Measurements from ENCODE around the gene IL7R. TPM values are rescaled to one million over a fixed set of nuclear protein-coding genes. Genes with fewer than 3 reads are reported as not detected.

The IL7R gene
- total RNA-seq, 4 donors from 2014 or later: 1.3 to 5.4 (median 3.8) TPM

DNA sequence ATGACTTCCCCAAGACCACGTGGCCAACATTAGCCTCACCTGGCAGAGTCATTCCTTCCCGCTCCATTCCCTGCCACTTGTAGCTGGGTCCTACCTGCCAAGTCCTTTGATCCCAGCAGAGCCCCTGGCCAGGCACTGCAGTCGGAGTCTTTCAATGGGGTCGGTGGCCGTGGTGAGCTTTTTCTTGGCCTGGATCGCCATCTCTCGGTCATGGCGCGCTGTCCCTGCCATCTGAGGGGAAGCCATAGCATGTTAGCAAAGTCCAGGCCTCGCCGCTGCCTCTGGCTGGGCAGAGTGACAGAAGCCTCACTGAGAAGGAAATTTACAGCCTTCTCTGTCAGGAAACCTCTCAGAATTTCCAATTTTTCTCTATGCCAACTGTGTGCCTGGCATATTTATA lies 64.2 kb downstream of the IL7R start:
- peaks cover 0 to 3% of the 10 kb centered on the region in 2 donors for H3K4me1 ChIP-seq
- H3K9me3 ChIP-seq: no peaks in the 10 kb centered on the region
- no peaks in the 10 kb centered on the region for H3K36me3 ChIP-seq
- no peak overlapping the region for H3K4me3 ChIP-seq
- no peaks in the 10 kb centered on the region for H3K27me3 ChIP-seq
- TF ChIP-seq POLR2A (IDR thresholded peaks at IDR 0.05): no peak
- TF ChIP-seq, protein P1, sequence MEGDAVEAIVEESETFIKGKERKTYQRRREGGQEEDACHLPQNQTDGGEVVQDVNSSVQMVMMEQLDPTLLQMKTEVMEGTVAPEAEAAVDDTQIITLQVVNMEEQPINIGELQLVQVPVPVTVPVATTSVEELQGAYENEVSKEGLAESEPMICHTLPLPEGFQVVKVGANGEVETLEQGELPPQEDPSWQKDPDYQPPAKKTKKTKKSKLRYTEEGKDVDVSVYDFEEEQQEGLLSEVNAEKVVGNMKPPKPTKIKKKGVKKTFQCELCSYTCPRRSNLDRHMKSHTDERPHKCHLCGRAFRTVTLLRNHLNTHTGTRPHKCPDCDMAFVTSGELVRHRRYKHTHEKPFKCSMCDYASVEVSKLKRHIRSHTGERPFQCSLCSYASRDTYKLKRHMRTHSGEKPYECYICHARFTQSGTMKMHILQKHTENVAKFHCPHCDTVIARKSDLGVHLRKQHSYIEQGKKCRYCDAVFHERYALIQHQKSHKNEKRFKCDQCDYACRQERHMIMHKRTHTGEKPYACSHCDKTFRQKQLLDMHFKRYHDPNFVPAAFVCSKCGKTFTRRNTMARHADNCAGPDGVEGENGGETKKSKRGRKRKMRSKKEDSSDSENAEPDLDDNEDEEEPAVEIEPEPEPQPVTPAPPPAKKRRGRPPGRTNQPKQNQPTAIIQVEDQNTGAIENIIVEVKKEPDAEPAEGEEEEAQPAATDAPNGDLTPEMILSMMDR (IDR thresholded peaks at IDR 0.05): no peak
- intact Hi-C loops (cut with DNase I; ENCODE audit: low total_unique reads): no loop called here
- no peak for DNase-seq
- H3K27ac ChIP-seq: no peak overlapping the region

DNA sequence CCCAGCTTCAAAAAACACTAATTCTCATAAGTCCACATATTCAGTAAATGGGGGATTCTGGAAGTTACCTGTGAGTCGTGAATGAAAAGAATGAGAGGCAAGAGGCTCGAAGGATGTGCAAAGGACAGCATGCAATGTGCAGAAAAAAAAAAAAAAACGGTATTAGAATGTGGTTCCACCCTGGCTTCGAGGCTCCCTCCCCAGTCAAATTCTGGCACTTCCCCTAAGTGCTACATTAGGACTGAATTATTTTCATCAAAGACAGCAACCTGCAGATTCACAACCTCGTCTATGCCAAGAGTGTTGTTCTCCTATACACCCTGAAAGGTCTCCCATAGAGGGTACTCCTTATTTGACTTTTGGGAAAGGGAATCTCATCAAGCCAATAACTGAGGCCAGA lies 65.2 kb downstream of the IL7R start:
- Histone ChIP-seq H3K27ac (no peak overlapping the region), H3K4me1 (peaks cover 0 to 3% of the 10 kb centered on the region in 2 donors), H3K36me3 (no peaks in the 10 kb centered on the region), H3K27me3 (no peaks in the 10 kb centered on the region), H3K4me3 (no peak overlapping the region), H3K9me3 (no peaks in the 10 kb centered on the region)
- no peak for TF ChIP-seq POLR2A (IDR thresholded peaks at IDR 0.05)
- TF ChIP-seq, protein P1 (IDR thresholded peaks at IDR 0.05): no peak
- DNase-seq: no peak
- intact Hi-C loops (cut with DNase I; ENCODE audit: low total_unique reads): no loop called here

DNA sequence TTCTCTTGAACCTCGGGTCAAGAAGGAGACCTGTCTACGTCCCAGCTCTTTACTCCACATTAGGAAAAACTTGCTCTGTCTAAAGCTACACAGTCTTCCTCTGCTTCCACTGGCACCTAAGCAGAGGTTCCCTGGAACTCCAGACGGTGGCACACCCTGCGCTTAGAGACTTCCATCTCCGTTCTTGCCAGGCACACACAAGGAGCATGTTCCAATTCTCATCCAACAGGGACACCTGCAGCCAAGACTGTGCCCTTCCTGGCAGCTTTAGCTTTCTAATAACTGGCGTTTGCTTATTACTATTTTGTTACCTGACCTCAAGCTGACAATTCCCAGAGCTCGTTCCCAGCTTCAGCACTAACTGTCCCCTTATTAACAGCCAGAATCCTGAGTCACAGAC lies 65.8 kb downstream of the IL7R start:
- H3K9me3 ChIP-seq: no peaks in the 10 kb centered on the region
- no peak overlapping the region for H3K27ac ChIP-seq
- peaks cover 0 to 3% of the 10 kb centered on the region in 2 donors for H3K4me1 ChIP-seq
- H3K27me3 ChIP-seq: no peaks in the 10 kb centered on the region
- no peak for TF ChIP-seq POLR2A (IDR thresholded peaks at IDR 0.05)
- TF ChIP-seq, protein P1 (IDR thresholded peaks at IDR 0.05): no peak
- H3K4me3 ChIP-seq: no peak overlapping the region
- intact Hi-C loops (cut with DNase I; ENCODE audit: low total_unique reads): no loop called here
- DNase-seq: no peak
- H3K36me3 ChIP-seq: no peaks in the 10 kb centered on the region

DNA sequence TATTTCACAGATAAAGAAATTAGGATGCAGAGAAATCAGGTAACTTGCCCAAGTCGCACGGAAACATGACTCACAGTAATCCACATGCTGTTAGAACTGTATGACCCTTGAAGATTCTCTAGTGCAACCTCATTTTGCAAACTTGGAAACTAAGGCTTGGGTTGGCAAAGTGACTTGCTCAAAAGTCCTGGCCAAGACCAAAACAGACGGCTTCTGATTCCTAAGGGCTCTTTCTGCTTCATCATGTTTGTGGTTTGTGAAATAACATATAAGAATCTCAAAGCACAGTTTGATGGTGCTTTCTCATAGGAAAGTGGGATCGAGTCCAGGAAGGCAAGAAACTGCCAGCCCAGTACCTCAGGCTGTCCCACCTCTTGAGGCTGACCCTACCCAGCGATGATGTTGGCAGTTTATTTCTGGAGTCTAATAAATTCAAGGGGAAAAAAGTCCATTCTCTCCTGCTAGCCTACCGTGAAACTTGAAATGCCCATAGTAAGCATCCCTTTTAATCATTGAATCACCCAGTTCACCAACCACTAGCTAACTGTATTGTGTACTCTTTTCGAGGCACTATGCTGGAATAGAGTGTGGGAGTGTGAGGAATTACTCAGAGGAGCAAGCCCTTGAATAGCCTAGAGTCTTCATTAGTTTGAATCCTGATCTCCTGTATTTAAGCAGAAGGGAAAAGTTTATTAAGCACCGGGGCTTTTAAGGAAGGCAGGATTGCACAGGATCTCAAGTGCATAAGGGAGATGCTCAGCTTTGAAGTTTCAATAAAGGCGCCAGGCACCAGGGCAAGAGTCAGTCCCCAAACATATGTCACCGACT lies 67.6 kb downstream of the IL7R start:
- Histone ChIP-seq H3K27me3 (no peaks in the 10 kb centered on the region), H3K4me1 (peaks cover 0 to 3% of the 10 kb centered on the region in 2 donors), H3K36me3 (no peaks in the 10 kb centered on the region), H3K9me3 (no peaks in the 10 kb centered on the region), H3K4me3 (peak overlapping the region in 1 of 2 donors; percentile 15), H3K27ac (no peak overlapping the region)
- intact Hi-C loops (cut with DNase I; ENCODE audit: low total_unique reads): no loop called here
- TF ChIP-seq POLR2A (IDR thresholded peaks at IDR 0.05): no peak
- TF ChIP-seq, protein P1 (IDR thresholded peaks at IDR 0.05): no peak
- DNase-seq: no peak

DNA sequence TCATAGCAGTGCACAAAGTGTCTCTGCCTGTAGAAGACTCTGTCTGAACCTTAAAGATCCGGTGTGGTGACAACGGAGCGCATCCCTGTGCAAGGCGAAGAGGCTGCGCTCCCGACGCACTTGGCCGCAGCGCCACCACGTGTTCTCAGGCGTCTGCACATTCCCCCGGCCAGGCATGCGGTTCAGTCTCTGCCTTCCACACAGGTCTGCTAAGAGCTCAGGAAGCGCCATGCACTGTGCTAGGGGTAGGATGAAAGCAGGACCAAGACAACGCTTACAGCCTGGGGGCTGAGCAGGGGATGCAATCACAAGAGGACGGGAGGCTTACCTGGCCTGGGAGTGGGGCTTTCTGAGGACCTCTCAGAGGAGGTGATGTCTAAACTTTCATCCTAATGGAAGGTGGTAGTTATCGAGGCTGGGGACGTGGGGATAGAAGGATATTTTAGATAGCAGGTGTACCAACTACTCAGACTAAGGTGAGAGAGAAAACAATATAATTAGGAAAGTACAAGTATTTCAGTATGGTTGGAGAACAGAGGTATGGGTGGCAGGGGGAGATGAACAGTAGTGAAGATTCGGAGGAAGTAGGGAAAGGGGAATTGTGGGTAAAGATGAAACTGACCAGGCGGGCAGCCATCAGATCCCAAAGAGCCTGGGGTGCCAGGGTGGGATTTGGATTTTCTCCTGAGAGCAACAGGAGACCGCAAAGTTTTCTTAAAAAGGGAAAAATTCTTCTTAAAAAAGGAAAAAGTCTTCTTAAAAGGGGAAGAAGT lies 68.4 kb downstream of the IL7R start:
- peak; percentile 53 to 60 for DNase-seq
- no peaks in the 10 kb centered on the region for H3K9me3 ChIP-seq
- H3K36me3 ChIP-seq: no peaks in the 10 kb centered on the region
- H3K4me3 ChIP-seq: peak overlapping the region in 1 of 2 donors; percentile 15
- no peak overlapping the region for H3K27ac ChIP-seq
- H3K4me1 ChIP-seq: peaks cover 0 to 3% of the 10 kb centered on the region in 2 donors
- H3K27me3 ChIP-seq: no peaks in the 10 kb centered on the region
- intact Hi-C loops (cut with DNase I; ENCODE audit: low total_unique reads): loop anchor here (5.0 kb wide), 1 partner anchor 838 kb away; no protein-coding TSS in a partner anchor
- no peak for TF ChIP-seq POLR2A (IDR thresholded peaks at IDR 0.05)
- TF ChIP-seq, protein P1 (IDR thresholded peaks at IDR 0.05): peak; percentile 44 to 76 (median 73)
